Measurements from ENCODE around the gene UBR3.
A peak's percentile ranks its signal among the peaks of the same experiment; 100 is the strongest.
"Not testable (repeated sequence)": the region's sequence is repeated elsewhere in the genome, so short reads cannot be mapped to it uniquely, and the experiment has no call there.

The UBR3 gene

DNA sequence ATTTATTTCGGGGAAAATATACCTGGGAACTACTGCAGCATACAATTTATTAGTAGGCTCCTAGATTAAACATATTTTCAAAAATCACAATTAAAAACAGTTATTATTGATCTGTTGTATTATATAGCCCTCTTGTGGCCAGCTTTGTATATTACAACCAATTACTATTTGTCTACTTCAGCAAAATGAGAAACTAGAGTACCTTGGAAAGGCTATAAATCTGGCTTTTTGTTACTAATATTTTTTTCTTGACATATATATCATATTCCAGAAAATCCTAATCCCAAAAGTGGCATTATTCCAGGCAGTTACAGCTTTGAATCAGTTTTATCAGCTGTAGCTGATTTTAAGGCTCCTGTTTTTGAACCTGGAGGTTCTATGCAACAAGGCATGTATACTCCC lies 101.2 kb downstream of the UBR3 start:
- CTCF ChIA-PET: interaction anchor here (0.6 to 1.5 kb wide), 11 partner anchors 9 to 477 kb away, joined by 3 to 8 read pairs (median 5); partner anchors contain the start of genes METTL5 and UBR3

DNA sequence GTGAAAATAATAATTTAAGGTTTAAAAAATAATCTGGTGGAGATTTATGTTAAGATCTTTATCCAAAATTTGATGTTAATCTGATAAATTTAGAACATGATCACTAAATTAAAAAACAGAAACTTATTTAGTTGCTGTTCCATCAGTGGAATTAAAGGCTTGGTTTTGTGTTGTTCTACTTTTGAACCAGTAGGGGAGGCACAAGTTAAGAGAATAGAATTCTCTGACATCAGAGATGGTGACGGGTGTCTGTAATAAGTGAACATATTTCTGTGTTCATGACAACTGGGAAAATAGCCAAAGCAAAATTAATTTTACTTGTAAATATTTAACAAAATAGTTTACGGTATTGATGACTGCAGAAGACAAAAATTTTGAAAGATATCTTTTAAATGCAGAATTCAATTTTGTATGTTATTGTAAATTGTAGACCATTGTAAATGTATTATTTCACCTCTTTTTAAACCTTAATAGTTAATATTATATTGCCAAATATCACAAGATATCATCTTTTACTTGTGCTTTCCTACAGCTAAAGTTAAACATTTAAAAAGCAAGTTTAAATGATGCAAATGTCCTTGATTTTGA lies 106.0 kb downstream of the UBR3 start:
- Histone ChIP-seq H3K27ac (ENCODE audit: extremely low read depth, low read depth, low read length) (no peak overlapping the region), H3K4me1 (ENCODE audit: control insufficient read depth, insufficient read depth, low read length) (no peaks in the 10 kb centered on the region), H3K9me3 (ENCODE audit: control insufficient read depth, insufficient read depth, low read depth, low read length) (no peaks in the 10 kb centered on the region), H3K4me3 (ENCODE audit: low read depth, low read length) (no peak overlapping the region), H3K36me3 (ENCODE audit: control insufficient read depth in 2 of 2, insufficient read depth in 1 of 2, low read length in 2 of 2) (peaks cover 3 to 20% of the 10 kb centered on the region in 2 experiments; a peak in 2 of 3 replicates)
- POLR2A ChIA-PET: no interaction called here
- TF ChIP-seq, protein P1, sequence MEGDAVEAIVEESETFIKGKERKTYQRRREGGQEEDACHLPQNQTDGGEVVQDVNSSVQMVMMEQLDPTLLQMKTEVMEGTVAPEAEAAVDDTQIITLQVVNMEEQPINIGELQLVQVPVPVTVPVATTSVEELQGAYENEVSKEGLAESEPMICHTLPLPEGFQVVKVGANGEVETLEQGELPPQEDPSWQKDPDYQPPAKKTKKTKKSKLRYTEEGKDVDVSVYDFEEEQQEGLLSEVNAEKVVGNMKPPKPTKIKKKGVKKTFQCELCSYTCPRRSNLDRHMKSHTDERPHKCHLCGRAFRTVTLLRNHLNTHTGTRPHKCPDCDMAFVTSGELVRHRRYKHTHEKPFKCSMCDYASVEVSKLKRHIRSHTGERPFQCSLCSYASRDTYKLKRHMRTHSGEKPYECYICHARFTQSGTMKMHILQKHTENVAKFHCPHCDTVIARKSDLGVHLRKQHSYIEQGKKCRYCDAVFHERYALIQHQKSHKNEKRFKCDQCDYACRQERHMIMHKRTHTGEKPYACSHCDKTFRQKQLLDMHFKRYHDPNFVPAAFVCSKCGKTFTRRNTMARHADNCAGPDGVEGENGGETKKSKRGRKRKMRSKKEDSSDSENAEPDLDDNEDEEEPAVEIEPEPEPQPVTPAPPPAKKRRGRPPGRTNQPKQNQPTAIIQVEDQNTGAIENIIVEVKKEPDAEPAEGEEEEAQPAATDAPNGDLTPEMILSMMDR (tag by site-specific recombination; IDR thresholded peaks at IDR 0.05): peak; percentile 27; the same call in 1 of the 2 replicates
- peak; percentile 83 for TF ChIP-seq ZNF654 (tag by site-specific recombination; IDR thresholded peaks at IDR 0.05; ENCODE audit: low read depth)
- TF ChIP-seq, protein P2, sequence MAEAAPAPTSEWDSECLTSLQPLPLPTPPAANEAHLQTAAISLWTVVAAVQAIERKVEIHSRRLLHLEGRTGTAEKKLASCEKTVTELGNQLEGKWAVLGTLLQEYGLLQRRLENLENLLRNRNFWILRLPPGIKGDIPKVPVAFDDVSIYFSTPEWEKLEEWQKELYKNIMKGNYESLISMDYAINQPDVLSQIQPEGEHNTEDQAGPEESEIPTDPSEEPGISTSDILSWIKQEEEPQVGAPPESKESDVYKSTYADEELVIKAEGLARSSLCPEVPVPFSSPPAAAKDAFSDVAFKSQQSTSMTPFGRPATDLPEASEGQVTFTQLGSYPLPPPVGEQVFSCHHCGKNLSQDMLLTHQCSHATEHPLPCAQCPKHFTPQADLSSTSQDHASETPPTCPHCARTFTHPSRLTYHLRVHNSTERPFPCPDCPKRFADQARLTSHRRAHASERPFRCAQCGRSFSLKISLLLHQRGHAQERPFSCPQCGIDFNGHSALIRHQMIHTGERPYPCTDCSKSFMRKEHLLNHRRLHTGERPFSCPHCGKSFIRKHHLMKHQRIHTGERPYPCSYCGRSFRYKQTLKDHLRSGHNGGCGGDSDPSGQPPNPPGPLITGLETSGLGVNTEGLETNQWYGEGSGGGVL (tag by site-specific recombination; IDR thresholded peaks at IDR 0.05): no peak
- CTCF ChIA-PET: interaction anchor here (0.6 to 2.5 kb wide), 5 partner anchors 108 to 482 kb away, joined by 3 to 10 read pairs (median 5); partner anchors contain the start of gene METTL5

More for the DNA sequence above, 101.2 kb downstream of the UBR3 start:
- no peak overlapping the region for H3K4me3 ChIP-seq (ENCODE audit: low read depth, low read length)
- POLR2A ChIA-PET: interaction anchor here (0.7 to 0.9 kb wide), 2 partner anchors 100 to 101 kb away, joined by 3 read pairs; no protein-coding TSS in a partner anchor
- no peak overlapping the region for H3K27ac ChIP-seq (ENCODE audit: extremely low read depth, low read depth, low read length)
- H3K9me3 ChIP-seq (ENCODE audit: control insufficient read depth, insufficient read depth, low read depth, low read length): no peaks in the 10 kb centered on the region
- TF ChIP-seq ZNF169 (tag by site-specific recombination; IDR thresholded peaks at IDR 0.05): no peak
- peak; percentile 47 for TF ChIP-seq ZNF654 (tag by site-specific recombination; IDR thresholded peaks at IDR 0.05; ENCODE audit: low read depth)
- TF ChIP-seq, protein P3, sequence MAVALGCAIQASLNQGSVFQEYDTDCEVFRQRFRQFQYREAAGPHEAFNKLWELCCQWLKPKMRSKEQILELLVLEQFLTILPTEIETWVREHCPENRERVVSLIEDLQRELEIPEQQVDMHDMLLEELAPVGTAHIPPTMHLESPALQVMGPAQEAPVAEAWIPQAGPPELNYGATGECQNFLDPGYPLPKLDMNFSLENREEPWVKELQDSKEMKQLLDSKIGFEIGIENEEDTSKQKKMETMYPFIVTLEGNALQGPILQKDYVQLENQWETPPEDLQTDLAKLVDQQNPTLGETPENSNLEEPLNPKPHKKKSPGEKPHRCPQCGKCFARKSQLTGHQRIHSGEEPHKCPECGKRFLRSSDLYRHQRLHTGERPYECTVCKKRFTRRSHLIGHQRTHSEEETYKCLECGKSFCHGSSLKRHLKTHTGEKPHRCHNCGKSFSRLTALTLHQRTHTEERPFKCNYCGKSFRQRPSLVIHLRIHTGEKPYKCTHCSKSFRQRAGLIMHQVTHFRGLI (tag by site-specific recombination; IDR thresholded peaks at IDR 0.05): no peak
- TF ChIP-seq, protein P1 (tag by site-specific recombination; IDR thresholded peaks at IDR 0.05): 0 out of 2 replicates have a peak, but pooled peaks have one; percentile 15
- no peak for TF ChIP-seq ZNF184 (tag by site-specific recombination; IDR thresholded peaks at IDR 0.05)
- no peak for TF ChIP-seq PRDM1 (tag by site-specific recombination; IDR thresholded peaks at IDR 0.05)
- TF ChIP-seq GLIS1 (tag by site-specific recombination; IDR thresholded peaks at IDR 0.05): no peak
- no peaks in the 10 kb centered on the region for H3K4me1 ChIP-seq (ENCODE audit: control insufficient read depth, insufficient read depth, low read length)
- H3K36me3 ChIP-seq (ENCODE audit: control insufficient read depth in 2 of 2, insufficient read depth in 1 of 2, low read length in 2 of 2): peaks cover 3 to 34% of the 10 kb centered on the region in 2 experiments; a peak in 2 of 3 replicates

DNA sequence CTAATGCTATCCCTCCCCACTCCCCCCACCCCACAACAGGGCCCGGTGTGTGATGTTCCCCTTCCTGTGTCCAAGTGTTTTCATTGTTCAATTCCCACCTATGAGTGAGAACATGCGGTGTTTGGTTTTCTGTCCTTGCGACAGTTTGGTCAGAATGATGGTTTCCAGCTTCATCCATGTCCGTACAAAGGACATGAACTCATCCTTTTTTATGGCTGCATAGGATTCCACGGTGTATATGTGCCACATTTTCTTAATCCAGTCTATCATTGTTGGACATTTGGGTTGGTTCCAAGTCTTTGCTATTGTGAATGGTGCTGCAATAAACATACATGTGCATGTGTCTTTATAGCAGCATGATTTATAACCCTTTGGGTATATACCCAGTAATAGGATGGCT lies 109.4 kb downstream of the UBR3 start:
- H3K9me3 ChIP-seq (ENCODE audit: control insufficient read depth, insufficient read depth, low read depth, low read length): not testable (repeated sequence)

More for the DNA sequence above, 109.4 kb downstream of the UBR3 start:
- CTCF ChIA-PET; H3K4me3 ChIP-seq (ENCODE audit: low read depth, low read length); H3K4me1 ChIP-seq (ENCODE audit: control insufficient read depth, insufficient read depth, low read length); POLR2A ChIA-PET; H3K27ac ChIP-seq (ENCODE audit: extremely low read depth, low read depth, low read length): not testable (repeated sequence)
- TF ChIP-seq ZNF146 (tag by site-specific recombination; IDR thresholded peaks at IDR 0.05): peak; percentile 63
- H3K36me3 ChIP-seq (ENCODE audit: control insufficient read depth in 2 of 2, insufficient read depth in 1 of 2, low read length in 2 of 2): peaks cover 0 to 18% of the 10 kb centered on the region in 2 experiments; a peak in 2 of 3 replicates
